Heart right ventricle (tissue), 16 donors: ENCODE data around the gene PTRH2. TPM values are rescaled to one million over a fixed set of nuclear protein-coding genes. Genes with fewer than 3 reads are reported as not detected.

Experiments
- ATAC-seq, 8 donors: fragments of 200-7000 bp; cut with Tn5 transposase; one replicate each; pipeline ENCODE4 v1.9.1; 2020; ENCODE audit warnings: mild to moderate bottlenecking in 8 of 8, moderate library complexity in 8 of 8, moderate number of reproducible peaks in 1 of 8
- DNase-seq, 2 donors: peaks; one replicate each; pipeline ENCODE4 v3.0.0-alpha.2; 2020
- H3K27ac ChIP-seq, 10 donors: fragments of 200-600 bp; sonication (generic) in 2 of 10; one replicate each; pipeline versions ENCODE4 v1.5.0 to v1.8.0; 2020 to 2022; ENCODE audit warnings: mild to moderate bottlenecking in 3 of 10
- H3K27me3 ChIP-seq, 7 donors: fragments of 200-600 bp; one replicate each; pipeline ENCODE4 v1.8.0; 2021 to 2022; ENCODE audit warnings: mild to moderate bottlenecking in 2 of 7
- H3K36me3 ChIP-seq, 9 donors: fragments of 200-600 bp; sonication (generic) in 1 of 9; one replicate each; pipeline versions ENCODE4 v1.5.0 to v1.8.0; 2020 to 2022; ENCODE audit warnings: mild to moderate bottlenecking in 2 of 9
- H3K4me1 ChIP-seq, 9 donors: fragments of 200-600 bp; sonication (generic) in 1 of 9; one replicate each; pipeline versions ENCODE4 v1.5.0 to v1.8.0; 2020 to 2022; ENCODE audit warnings: mild to moderate bottlenecking in 4 of 9
- H3K4me3 ChIP-seq, 10 donors: fragments of 200-600 bp; sonication (generic) in 2 of 10; one replicate each; pipeline versions ENCODE4 v1.5.0 to v1.8.0; 2020 to 2022; ENCODE audit warnings: mild to moderate bottlenecking in 7 of 10, moderate library complexity in 2 of 10
- H3K9me3 ChIP-seq, 11 donors: fragments of 200-600 bp in 10 of 11; sonication (generic) in 2 of 11; one replicate each; pipeline versions ENCODE4 v1.5.0 to v1.8.0; 2013 to 2022; ENCODE audit warnings: mild to moderate bottlenecking in 2 of 11, control low read depth in 1 of 11, moderate library complexity in 1 of 11
- WGBS, 2 donors: extraction: QIAGEN DNeasy Blood & Tissue Kit; methylation state at CpG; one replicate each; pipeline ENCODE4 v1.1.7; 2013; ENCODE audit warnings: inconsistent platforms in 1 of 2; 5-methylcytosine and 5-hydroxymethylcytosine counted together
- intact Hi-C, 10 donors: fragments of 100-400 bp; cut with DNase I; formaldehyde crosslinking; loops; one replicate each; pipeline versions ENCODE4 v1.11.1 to v1.14.2; 2022
- polyA plus RNA-seq, 2 donors: library from polyadenylated mRNA; stranded (reverse); fragments of 200-250 nt; gene quantifications; one replicate each; pipeline ENCODE4 v1.2.3, GENCODE V29; 2013
- total RNA-seq, 10 donors: library from RNA; stranded (reverse); fragmentation: NEBNext Ultra II Directional in 3 of 10; extraction: Animal tissue kit (Norgen Biotek cat#: 25700) in 3 of 10; gene quantifications; one replicate each; pipeline versions ENCODE4 v1.2.1 to v1.2.4, GENCODE V29; 2021 to 2023
- TF ChIP-seq, protein P1 (sequence below), 9 donors: fragments of 200-600 bp; sonication (generic) in 2 of 9; IDR thresholded peaks; one replicate each; pipeline versions ENCODE4 v1.5.0 to v1.8.0; 2021 to 2022; ENCODE audit warnings: antibody characterized with exemption in 9 of 9, mild to moderate bottlenecking in 5 of 9, moderate library complexity in 1 of 9
- donor health status: Arrhythmogenic right ventricular cardiomyopathy.
- donor health status: ischemic (EF 13 %, LVEDD 7.1; RV severe dilation, severe dysfunction).
- donor health status: healthy with polysubstance abuse.
- donor health status: DM: no; HTN: yes; CAD: no.
- donor health status: DM: no; HTN: no; CAD: no.
- donor health status: ischemic (EF 25% LVEDD 6.9; RV normal size, moderate dysfunction).
- donor health status: ischemic (EF 25% LVEDD 5.7; RV mildly dilated, moderate dysfunction).
- donor health status: healthy.
- donor health status: DM: yes; HTN: yes; CAD: no.
- donor health status: Ischemic cardiomyopathy.
- donor health status: ischemic (EF 35%, LVEDD 5.7; RV mildly dilated, moderate dysfunction).
- donor health status: nonischemic (EF 11% LVEDD 7.7; RV severe dilation, severe dysfunction).
- donor health status: DM: yes; HTN: yes; CAD: no.
- donor health status: PGD.
- donor health status: ischemic (EF 29% LVEDD 5.4; RV normal size, mild dysfunction).
- donor health status: nonischemic (EF 23%, LVEDD 6.1; RV moderate dilation, normal function).

The PTRH2 gene
- total and polyA plus RNA-seq, 12 donors: 7.5 to 23.6 (median 9.4) TPM

DNA sequence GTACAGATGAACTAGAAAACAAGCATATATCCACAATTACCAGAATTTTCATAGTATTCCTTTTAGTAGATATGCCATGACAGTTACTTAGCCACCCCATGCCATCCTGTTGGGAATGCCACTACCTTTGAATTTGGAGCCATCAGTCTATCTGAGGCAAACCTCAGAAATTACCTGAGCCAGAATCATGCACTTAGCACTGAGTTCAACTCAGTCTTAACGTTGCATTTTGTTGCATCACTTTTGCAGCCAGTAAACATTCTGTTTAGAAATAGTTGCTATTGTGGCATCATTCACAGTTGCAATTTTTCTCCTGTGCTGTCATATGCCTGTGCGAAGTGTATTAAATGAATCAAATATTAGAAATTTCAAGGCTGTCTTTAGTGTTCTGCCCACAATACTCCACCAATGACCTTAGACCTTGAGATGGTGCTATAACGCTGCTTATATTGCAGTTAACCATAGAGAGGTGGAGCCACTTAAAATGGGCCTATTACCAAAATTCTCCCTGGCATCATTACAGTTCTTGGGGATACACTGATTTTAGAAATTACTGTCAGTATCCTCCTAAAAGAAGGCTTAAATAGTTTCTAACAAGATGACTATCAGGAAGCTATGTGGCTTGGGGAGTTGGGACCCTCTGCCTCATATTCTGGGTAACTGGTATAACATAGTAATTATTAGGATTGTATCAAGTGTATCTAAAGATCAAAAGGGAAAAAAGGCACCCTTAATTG, 11.1 kb downstream of the PTRH2 start:
- DNase-seq: no peak
- Histone ChIP-seq H3K27me3 (no peaks in the 10 kb centered on the region), H3K4me1 (peaks cover 0 to 4% (median 0%) of the 10 kb centered on the region in 9 donors), H3K9me3 (no peaks in the 10 kb centered on the region), H3K27ac (no peak overlapping the region), H3K4me3 (no peak overlapping the region), H3K36me3 (peaks cover 0 to 97% (median 72%) of the 10 kb centered on the region in 9 donors)
- TF ChIP-seq, protein P1, sequence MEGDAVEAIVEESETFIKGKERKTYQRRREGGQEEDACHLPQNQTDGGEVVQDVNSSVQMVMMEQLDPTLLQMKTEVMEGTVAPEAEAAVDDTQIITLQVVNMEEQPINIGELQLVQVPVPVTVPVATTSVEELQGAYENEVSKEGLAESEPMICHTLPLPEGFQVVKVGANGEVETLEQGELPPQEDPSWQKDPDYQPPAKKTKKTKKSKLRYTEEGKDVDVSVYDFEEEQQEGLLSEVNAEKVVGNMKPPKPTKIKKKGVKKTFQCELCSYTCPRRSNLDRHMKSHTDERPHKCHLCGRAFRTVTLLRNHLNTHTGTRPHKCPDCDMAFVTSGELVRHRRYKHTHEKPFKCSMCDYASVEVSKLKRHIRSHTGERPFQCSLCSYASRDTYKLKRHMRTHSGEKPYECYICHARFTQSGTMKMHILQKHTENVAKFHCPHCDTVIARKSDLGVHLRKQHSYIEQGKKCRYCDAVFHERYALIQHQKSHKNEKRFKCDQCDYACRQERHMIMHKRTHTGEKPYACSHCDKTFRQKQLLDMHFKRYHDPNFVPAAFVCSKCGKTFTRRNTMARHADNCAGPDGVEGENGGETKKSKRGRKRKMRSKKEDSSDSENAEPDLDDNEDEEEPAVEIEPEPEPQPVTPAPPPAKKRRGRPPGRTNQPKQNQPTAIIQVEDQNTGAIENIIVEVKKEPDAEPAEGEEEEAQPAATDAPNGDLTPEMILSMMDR (IDR thresholded peaks at IDR 0.05): no peak
- intact Hi-C loops: loop anchor here in 1 of 10 donors (5.0 kb wide), 1 partner anchor 34 kb away; no protein-coding TSS in a partner anchor
- ATAC-seq: no peak
- WGBS, 2 donors: 75 to 84% methylated on average over 3 of the region's 3 CpGs

DNA sequence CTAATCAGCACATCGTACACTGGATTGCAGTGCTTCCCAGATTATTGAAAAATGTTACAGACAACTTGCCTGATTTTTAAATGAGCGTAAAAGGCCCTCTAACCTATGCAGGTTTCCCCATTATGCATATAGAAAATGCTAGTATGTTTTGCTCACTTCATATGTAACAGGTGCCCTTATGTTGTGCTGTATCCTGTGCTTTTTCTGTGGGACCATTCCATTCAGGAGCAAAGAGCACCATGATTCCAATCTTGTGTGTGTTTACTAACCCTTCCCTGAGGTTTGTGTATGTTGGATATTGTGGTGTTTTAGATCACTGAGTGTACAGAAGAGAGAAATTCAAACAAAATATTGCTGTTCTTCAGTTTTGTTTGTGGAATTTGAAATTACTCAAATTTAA, 12.9 kb downstream of the PTRH2 start:
- H3K27me3 ChIP-seq: no peaks in the 10 kb centered on the region
- intact Hi-C loops: loop anchor here in 1 of 10 donors (5.0 kb wide), 1 partner anchor 37 kb away; no protein-coding TSS in a partner anchor
- no peak overlapping the region for H3K27ac ChIP-seq
- peaks cover 0 to 4% (median 0%) of the 10 kb centered on the region in 9 donors for H3K4me1 ChIP-seq
- ATAC-seq: no peak
- 76 to 86% methylated on average over 2 of the region's 2 CpGs for WGBS, 2 donors
- peaks cover 0 to 100% (median 83%) of the 10 kb centered on the region in 9 donors for H3K36me3 ChIP-seq
- H3K9me3 ChIP-seq: no peaks in the 10 kb centered on the region
- TF ChIP-seq, protein P1 (IDR thresholded peaks at IDR 0.05): no peak
- no peak for DNase-seq
- no peak overlapping the region for H3K4me3 ChIP-seq

DNA sequence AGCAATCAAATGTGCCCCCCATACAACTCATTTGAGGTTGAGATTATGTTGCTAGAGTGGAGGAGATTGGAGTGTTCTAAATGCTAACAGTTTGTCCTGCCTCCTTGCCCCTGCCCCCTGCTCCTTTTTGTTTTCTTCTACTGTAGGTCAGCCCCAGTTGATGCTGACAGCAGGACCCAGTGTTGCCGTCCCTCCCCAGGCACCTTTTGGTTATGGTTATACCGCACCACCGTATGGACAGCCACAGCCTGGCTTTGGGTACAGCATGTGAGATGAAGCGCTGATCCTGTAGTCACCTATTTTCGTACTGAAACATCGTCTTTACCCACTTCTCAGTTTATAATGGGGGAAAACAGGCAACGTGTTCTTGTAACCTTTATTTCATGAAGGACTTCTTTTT, 13.6 kb downstream of the PTRH2 start:
- ATAC-seq (peak in 1 of 8 donors; percentile 24), DNase-seq (no peak)
- Histone ChIP-seq H3K27ac (no peak overlapping the region), H3K9me3 (no peaks in the 10 kb centered on the region), H3K4me3 (no peak overlapping the region), H3K27me3 (no peaks in the 10 kb centered on the region), H3K4me1 (peaks cover 0 to 6% (median 0%) of the 10 kb centered on the region in 9 donors), H3K36me3 (peaks cover 0 to 100% (median 89%) of the 10 kb centered on the region in 9 donors)
- 88 to 91% methylated on average over 7 of the region's 7 CpGs for WGBS, 2 donors
- TF ChIP-seq, protein P1 (IDR thresholded peaks at IDR 0.05): no peak
- intact Hi-C loops: loop anchor here in 1 of 10 donors (5.0 kb wide), 1 partner anchor 36 kb away; no protein-coding TSS in a partner anchor

DNA sequence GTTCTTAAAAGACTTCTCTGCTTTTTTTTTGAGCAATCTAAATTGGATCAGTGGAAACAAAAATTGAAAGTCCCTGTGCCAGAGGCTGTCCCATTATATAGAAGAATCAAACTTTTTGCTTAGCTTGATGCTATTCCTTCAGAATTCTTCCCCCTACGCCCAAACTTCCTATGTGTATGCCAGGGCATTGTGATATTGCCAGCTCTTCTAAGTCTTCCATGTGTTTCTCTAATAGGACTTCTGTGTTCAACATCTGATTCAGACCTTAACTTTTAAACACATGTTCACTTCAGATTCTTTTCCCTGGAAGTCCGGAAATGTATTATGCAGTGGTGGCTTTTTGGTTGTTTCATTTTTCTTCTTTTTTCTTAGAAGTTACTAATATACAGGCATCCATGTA, 18.7 kb downstream of the PTRH2 start:
- TF ChIP-seq, protein P1 (IDR thresholded peaks at IDR 0.05): no peak
- intact Hi-C loops: loop anchor here in 2 of 10 donors (5.0 kb wide), 1 partner anchor 41 kb away; no protein-coding TSS in a partner anchor
- Histone ChIP-seq H3K4me1 (peaks cover 0 to 18% (median 0%) of the 10 kb centered on the region in 9 donors), H3K36me3 (peaks cover 0 to 100% (median 81%) of the 10 kb centered on the region in 9 donors), H3K9me3 (no peaks in the 10 kb centered on the region), H3K27ac (peak overlapping the region in 1 of 10 donors; percentile 1), H3K4me3 (no peak overlapping the region), H3K27me3 (no peaks in the 10 kb centered on the region)
- peak in 1 of 8 donors; percentile 44 for ATAC-seq
- 69 to 80% methylated on average over 2 of the region's 2 CpGs for WGBS, 2 donors
- DNase-seq: no peak
